CD4-positive, CD25-positive, alpha-beta regulatory T cell (primary cell): ENCODE measurements around the gene NMRAL1. TPM values are rescaled to one million over a fixed set of nuclear protein-coding genes. Genes with fewer than 3 reads are reported as not detected.

Experiments used
- ATAC-seq, 2 donors: fragments of 150-1000 bp; cut with Tn5 transposase; one replicate each; pipeline ENCODE4 v1.10.0; 2021; ENCODE audit warnings: low read depth in 2 of 2, moderate number of reproducible peaks in 2 of 2, moderate library complexity in 1 of 2
- DNase-seq, 3 donors: peaks; one replicate each; pipeline versions ENCODE4 v3.0.0 to v3.0.0-alpha.2; 2012 to 2022; ENCODE audit warnings: mixed read lengths in 1 of 3
- H3K27ac ChIP-seq: one replicate; pipeline ENCODE4 v1.7.0; 2013; ENCODE audit warnings: mild to moderate bottlenecking, low read length; ENCODE audit not compliant: insufficient read depth, poor library complexity, severe bottlenecking
- H3K27me3 ChIP-seq: one replicate; pipeline ENCODE4 v1.7.0; 2013; ENCODE audit warnings: low read length; ENCODE audit not compliant: control insufficient read depth, insufficient read depth
- H3K36me3 ChIP-seq: one replicate; pipeline ENCODE4 v1.7.0; 2013; ENCODE audit warnings: mild to moderate bottlenecking, low read length, moderate library complexity; ENCODE audit not compliant: control insufficient read depth, insufficient read depth
- H3K4me1 ChIP-seq: 2 replicates; pipeline ENCODE4 v1.7.0; 2013; ENCODE audit warnings: mild to moderate bottlenecking, low read length; ENCODE audit not compliant: insufficient read depth, control insufficient read depth, poor library complexity, severe bottlenecking
- H3K4me3 ChIP-seq: one replicate; pipeline ENCODE4 v1.7.0; 2013; ENCODE audit warnings: low read depth, mild to moderate bottlenecking, low read length, moderate library complexity
- H3K9me3 ChIP-seq, 2 experiments: 1 replicate in 1 of 2; 2 replicates in 1 of 2; pipeline ENCODE4 v1.7.0; 2013; ENCODE audit warnings: low read length in 2 of 2, mild to moderate bottlenecking in 1 of 2, moderate library complexity in 1 of 2; ENCODE audit not compliant: control insufficient read depth in 2 of 2
- H3K27ac Mint-ChIP-seq, 3 donors: one replicate each; pipeline ENCODE4 v1.8.0; 2020 to 2022; ENCODE audit warnings: mild to moderate bottlenecking in 3 of 3, mixed read lengths in 3 of 3, moderate library complexity in 2 of 3
- H3K27me3 Mint-ChIP-seq: one replicate; pipeline ENCODE4 v1.8.0; 2022; ENCODE audit warnings: mild to moderate bottlenecking, mixed read lengths
- H3K36me3 Mint-ChIP-seq: one replicate; pipeline ENCODE4 v1.8.0; 2020; ENCODE audit warnings: mixed read lengths
- H3K4me1 Mint-ChIP-seq, 4 donors: one replicate each; pipeline ENCODE4 v1.8.0; 2020 to 2022; ENCODE audit warnings: mixed read lengths in 4 of 4, mild to moderate bottlenecking in 1 of 4
- H3K4me3 Mint-ChIP-seq, 4 donors: one replicate each; pipeline ENCODE4 v1.8.0; 2020 to 2022; ENCODE audit warnings: mild to moderate bottlenecking in 4 of 4, mixed read lengths in 4 of 4, moderate library complexity in 3 of 4
- H3K9me3 Mint-ChIP-seq, 7 donors: one replicate each; pipeline ENCODE4 v1.8.0; 2020 to 2022; ENCODE audit warnings: mixed read lengths in 7 of 7, mild to moderate bottlenecking in 3 of 7, moderate library complexity in 2 of 7
- polyA plus RNA-seq, 4 donors: library from polyadenylated mRNA; unstranded; fragments of 300-500 nt; fragmentation: Illumina TruSeq; gene quantifications; one replicate each; pipeline ENCODE4 v1.2.3, GENCODE V29; 2021
- total RNA-seq: library from RNA; stranded (reverse); gene quantifications from one replicate; pipeline ENCODE4 v1.2.3, GENCODE V29; 2022

Gene NMRAL1
- total and polyA plus RNA-seq, 5 donors from 2014 or later: 40.7 to 61.7 (median 50.7) TPM

GRCh38 chr16:4416200-4417032 is 58.0 kb downstream of the NMRAL1 start, which contains the start of gene CORO7:
TSS of gene CORO7 (minus strand) at chr16:4416596. CDS start at chr16:4416518, 78 bp downstream.
- peak within 1 kb of the TSS; percentile 98 for H3K27ac ChIP-seq
- H3K4me3 ChIP-seq: peak within 1 kb of the TSS; percentile 98
- no peaks in the 10 kb centered on the region for H3K9me3 ChIP-seq
- Mint-ChIP-seq H3K4me1 (peaks cover 0 to 44% (median 28%) of the 10 kb centered on the region in 4 donors), H3K27me3 (peaks cover 11% of the 10 kb centered on the region), H3K27ac (peak within 1 kb of the TSS; percentile 86 to 99 (median 98)), H3K36me3 (peaks cover 7% of the 10 kb centered on the region), H3K4me3 (peak within 1 kb of the TSS; percentile 92 to 96 (median 95)), H3K9me3 (no peaks in the 10 kb centered on the region)
- peaks cover 19% of the 10 kb centered on the region for H3K36me3 ChIP-seq
- peak; percentile 80 to 82 for ATAC-seq
- peak; percentile 98 to 100 (median 99) for DNase-seq
- no peaks in the 10 kb centered on the region for H3K27me3 ChIP-seq
- H3K4me1 ChIP-seq: peaks cover 52% of the 10 kb centered on the region

GRCh38 chr16:4415538-4416199 is 58.8 kb downstream of the NMRAL1 start:
- Mint-ChIP-seq H3K27ac (peak overlapping the region; percentile 86 to 99 (median 98)), H3K4me3 (peak overlapping the region; percentile 91 to 96 (median 95)), H3K27me3 (peaks cover 11% of the 10 kb centered on the region), H3K4me1 (peaks cover 3 to 48% (median 32%) of the 10 kb centered on the region in 4 donors), H3K9me3 (no peaks in the 10 kb centered on the region), H3K36me3 (peaks cover 11% of the 10 kb centered on the region)
- Histone ChIP-seq H3K36me3 (peaks cover 27% of the 10 kb centered on the region), H3K4me3 (peak overlapping the region; percentile 98), H3K27ac (peak overlapping the region; percentile 98), H3K9me3 (no peaks in the 10 kb centered on the region), H3K4me1 (peaks cover 53% of the 10 kb centered on the region), H3K27me3 (no peaks in the 10 kb centered on the region)
- DNase-seq (peak; percentile 57 to 86 (median 73)), ATAC-seq (peak in 1 of 2 donors; percentile 4)

- Histone ChIP-seq H3K4me3 (peak overlapping the region; percentile 98), H3K27me3 (no peaks in the 10 kb centered on the region), H3K9me3 (no peaks in the 10 kb centered on the region), H3K4me1 (peaks cover 55% of the 10 kb centered on the region), H3K36me3 (peaks cover 40% of the 10 kb centered on the region), H3K27ac (peak overlapping the region; percentile 98)
- H3K27me3 Mint-ChIP-seq: peaks cover 11% of the 10 kb centered on the region
- H3K36me3 Mint-ChIP-seq: peaks cover 15% of the 10 kb centered on the region
- H3K4me3 Mint-ChIP-seq: peak overlapping the region; percentile 91 to 96 (median 95)
- peak overlapping the region; percentile 93 to 99 (median 98) for H3K27ac Mint-ChIP-seq
- peak; percentile 77 to 98 (median 90) for DNase-seq
- H3K9me3 Mint-ChIP-seq: no peaks in the 10 kb centered on the region
- peak; percentile 63 to 66 for ATAC-seq
- peaks cover 8 to 57% (median 37%) of the 10 kb centered on the region in 4 donors for H3K4me1 Mint-ChIP-seq
Measured at GRCh38 chr16:4414187-4414917, 60.1 kb downstream of the NMRAL1 start.

- H3K27me3 ChIP-seq: no peaks in the 10 kb centered on the region
- H3K4me3 Mint-ChIP-seq: peak overlapping the region in 3 of 4 donors; percentile 13 to 63 (median 33)
- H3K27ac ChIP-seq: peak overlapping the region; percentile 98
- peaks cover 11% of the 10 kb centered on the region for H3K27me3 Mint-ChIP-seq
- H3K36me3 ChIP-seq: peaks cover 53% of the 10 kb centered on the region
- DNase-seq: no peak
- H3K4me1 ChIP-seq: peaks cover 59% of the 10 kb centered on the region
- ATAC-seq: no peak
- H3K36me3 Mint-ChIP-seq: peaks cover 15% of the 10 kb centered on the region
- peak overlapping the region; percentile 43 to 75 (median 75) for H3K27ac Mint-ChIP-seq
- H3K4me1 Mint-ChIP-seq: peaks cover 8 to 59% (median 37%) of the 10 kb centered on the region in 4 donors
- H3K9me3 Mint-ChIP-seq: no peaks in the 10 kb centered on the region
- H3K9me3 ChIP-seq: no peaks in the 10 kb centered on the region
- H3K4me3 ChIP-seq: no peak overlapping the region
Measured at GRCh38 chr16:4412854-4413253, 61.6 kb downstream of the NMRAL1 start.

GRCh38 chr16:4412159-4412558 is 62.3 kb downstream of the NMRAL1 start:
- Histone ChIP-seq H3K36me3 (peaks cover 60% of the 10 kb centered on the region), H3K9me3 (no peaks in the 10 kb centered on the region), H3K27ac (no peak overlapping the region), H3K4me3 (no peak overlapping the region), H3K4me1 (peaks cover 55% of the 10 kb centered on the region), H3K27me3 (no peaks in the 10 kb centered on the region)
- peaks cover 8 to 56% (median 37%) of the 10 kb centered on the region in 4 donors for H3K4me1 Mint-ChIP-seq
- DNase-seq (no peak), ATAC-seq (no peak)
- H3K4me3 Mint-ChIP-seq: peak overlapping the region in 1 of 4 donors; percentile 33
- H3K9me3 Mint-ChIP-seq: no peaks in the 10 kb centered on the region
- peak overlapping the region in 2 of 3 donors; percentile 75 for H3K27ac Mint-ChIP-seq
- peaks cover 15% of the 10 kb centered on the region for H3K36me3 Mint-ChIP-seq
- H3K27me3 Mint-ChIP-seq: peaks cover 11% of the 10 kb centered on the region

Other genes starting within 250 kb of the NMRAL1 start
- not detected for gene SRL, start 232.5 kb downstream of the NMRAL1 start, total RNA-seq
- not detected for gene SRL, start 232.5 kb downstream of the NMRAL1 start, polyA plus RNA-seq
- gene TFAP4, start 201.6 kb downstream of the NMRAL1 start, total RNA-seq: 11.2 TPM
- 1 to 10 TPM in 2 of 4 donors, under 1 TPM in 2; 0.64 to 1.3 (median 1.0) TPM for gene TFAP4, start 201.6 kb downstream of the NMRAL1 start, polyA plus RNA-seq
- not detected for gene GLIS2, start 158.6 kb downstream of the NMRAL1 start, total RNA-seq
- gene GLIS2, start 158.6 kb downstream of the NMRAL1 start, polyA plus RNA-seq: under 1 TPM in 1 of 4 donors, not detected in 3; 0.03 TPM
- gene PAM16, start 123.3 kb downstream of the NMRAL1 start, total RNA-seq: 39.6 TPM
- gene PAM16, start 123.3 kb downstream of the NMRAL1 start, polyA plus RNA-seq: 10 to 100 TPM; 26.2 to 44.9 (median 40.1) TPM
- gene VASN, start 102.8 kb downstream of the NMRAL1 start, total RNA-seq: 0.57 TPM
- gene VASN, start 102.8 kb downstream of the NMRAL1 start, polyA plus RNA-seq: under 1 TPM in 1 of 4 donors, not detected in 3; 0.14 TPM
- gene CORO7, start 58.0 kb downstream of the NMRAL1 start, total RNA-seq: 718 TPM
- gene CORO7, start 58.0 kb downstream of the NMRAL1 start, polyA plus RNA-seq: 10 to 100 TPM; 52.5 to 69.3 (median 59.4) TPM
- gene DNAJA3, start 48.8 kb downstream of the NMRAL1 start, total RNA-seq: 27.0 TPM
- 10 to 100 TPM; 27.5 to 49.7 (median 41.8) TPM for gene DNAJA3, start 48.8 kb downstream of the NMRAL1 start, polyA plus RNA-seq
- 41.2 TPM for gene HMOX2, start 1.8 kb upstream of the NMRAL1 start, total RNA-seq
- 100 to 1,000 TPM; 104 to 145 (median 126) TPM for gene HMOX2, start 1.8 kb upstream of the NMRAL1 start, polyA plus RNA-seq
- 29.8 TPM for gene CDIP1, start 64.1 kb upstream of the NMRAL1 start, total RNA-seq
- 10 to 100 TPM; 16.4 to 29.6 (median 20.8) TPM for gene CDIP1, start 64.1 kb upstream of the NMRAL1 start, polyA plus RNA-seq
- 0.17 TPM for gene C16orf96, start 81.7 kb upstream of the NMRAL1 start, total RNA-seq
- gene C16orf96, start 81.7 kb upstream of the NMRAL1 start, polyA plus RNA-seq: not detected
- 53.7 TPM for gene UBALD1, start 140.3 kb upstream of the NMRAL1 start, total RNA-seq
- gene UBALD1, start 140.3 kb upstream of the NMRAL1 start, polyA plus RNA-seq: 1 to 10 TPM; 5.1 to 7.3 (median 5.4) TPM
- gene MGRN1, start 150.2 kb upstream of the NMRAL1 start, total RNA-seq: 78.2 TPM
- 1 to 10 TPM; 2.5 to 4.7 (median 4.4) TPM for gene MGRN1, start 150.2 kb upstream of the NMRAL1 start, polyA plus RNA-seq
- 43.7 TPM for gene NUDT16L1, start 218.9 kb upstream of the NMRAL1 start, total RNA-seq
- gene NUDT16L1, start 218.9 kb upstream of the NMRAL1 start, polyA plus RNA-seq: 100 to 1,000 TPM in 1 of 4 donors, 10 to 100 TPM in 3; 77.8 to 110 (median 91.5) TPM